B cell (primary cell): ENCODE measurements around the gene IGFALS.

Experiments used
- EZH2 ChIP-seq: IDR thresholded peaks from 2 replicates; pipeline ENCODE4 v1.6.1; 2012; ENCODE audit warnings: borderline replicate concordance, low read depth, mild to moderate bottlenecking, moderate library complexity, low read length; ENCODE audit not compliant: insufficient read depth, poor library complexity, severe bottlenecking
- TF ChIP-seq, protein P1 (sequence below): fragments of 200-600 bp; IDR thresholded peaks from one replicate; pipeline ENCODE4 v1.8.0; 2022; ENCODE audit warnings: antibody characterized with exemption, mild to moderate bottlenecking

DNA sequence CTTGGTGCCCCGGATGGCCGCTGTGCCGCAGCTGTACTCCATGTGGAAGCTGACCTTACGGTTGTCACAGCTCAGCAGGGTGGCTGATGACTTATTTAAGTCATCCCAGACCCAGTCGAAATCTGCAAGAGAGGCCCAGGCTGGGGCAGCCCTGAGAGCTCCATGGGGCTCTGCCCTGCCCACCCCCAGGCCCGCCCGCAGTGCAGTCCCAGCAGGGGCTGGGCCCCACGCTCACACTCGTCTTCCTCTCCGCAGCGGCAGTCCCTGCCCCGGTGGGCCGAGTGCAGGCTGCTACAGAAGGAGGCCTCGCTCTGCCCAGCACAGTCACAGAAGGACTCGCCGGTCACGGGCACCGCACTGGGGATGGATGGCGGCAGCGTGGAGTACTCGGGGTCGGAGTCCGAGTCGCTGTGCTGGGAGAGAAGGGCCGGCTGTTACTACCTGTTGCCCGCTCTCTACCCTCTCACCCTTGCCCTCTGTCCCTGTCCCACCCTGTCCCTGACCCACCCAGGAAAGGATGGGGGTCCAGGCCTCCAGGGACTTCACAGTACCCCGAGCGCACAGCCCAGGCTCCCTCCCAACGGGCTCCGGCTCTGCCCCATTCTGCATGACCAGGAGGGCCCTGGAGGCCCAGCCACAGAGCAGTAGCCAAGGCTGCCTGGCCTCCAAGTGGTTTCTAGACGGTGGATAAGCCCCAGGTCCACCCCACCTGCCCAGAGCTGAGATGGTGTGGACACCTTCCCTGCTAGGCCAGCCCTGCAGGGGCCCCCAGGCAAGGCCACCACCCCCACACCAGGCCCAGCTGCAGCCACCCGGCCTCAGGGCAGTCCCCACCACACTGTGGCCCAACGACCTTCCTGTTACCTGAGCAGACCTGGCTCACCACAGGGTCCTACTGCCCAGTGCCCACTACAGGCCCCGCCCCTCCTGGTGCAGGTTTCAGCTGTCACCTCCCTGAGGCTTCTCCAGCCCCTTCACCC, 15.0 kb downstream of the IGFALS start:
- TF ChIP-seq, protein P1, sequence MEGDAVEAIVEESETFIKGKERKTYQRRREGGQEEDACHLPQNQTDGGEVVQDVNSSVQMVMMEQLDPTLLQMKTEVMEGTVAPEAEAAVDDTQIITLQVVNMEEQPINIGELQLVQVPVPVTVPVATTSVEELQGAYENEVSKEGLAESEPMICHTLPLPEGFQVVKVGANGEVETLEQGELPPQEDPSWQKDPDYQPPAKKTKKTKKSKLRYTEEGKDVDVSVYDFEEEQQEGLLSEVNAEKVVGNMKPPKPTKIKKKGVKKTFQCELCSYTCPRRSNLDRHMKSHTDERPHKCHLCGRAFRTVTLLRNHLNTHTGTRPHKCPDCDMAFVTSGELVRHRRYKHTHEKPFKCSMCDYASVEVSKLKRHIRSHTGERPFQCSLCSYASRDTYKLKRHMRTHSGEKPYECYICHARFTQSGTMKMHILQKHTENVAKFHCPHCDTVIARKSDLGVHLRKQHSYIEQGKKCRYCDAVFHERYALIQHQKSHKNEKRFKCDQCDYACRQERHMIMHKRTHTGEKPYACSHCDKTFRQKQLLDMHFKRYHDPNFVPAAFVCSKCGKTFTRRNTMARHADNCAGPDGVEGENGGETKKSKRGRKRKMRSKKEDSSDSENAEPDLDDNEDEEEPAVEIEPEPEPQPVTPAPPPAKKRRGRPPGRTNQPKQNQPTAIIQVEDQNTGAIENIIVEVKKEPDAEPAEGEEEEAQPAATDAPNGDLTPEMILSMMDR: no peak
- TF ChIP-seq EZH2: no peak
